Osteoblast (primary cell): ENCODE results near the gene CLEC16A. TPM values are rescaled to one million over a fixed set of nuclear protein-coding genes. Genes with fewer than 3 reads are reported as not detected.
"Not testable (repeated sequence)": the region's sequence is repeated elsewhere in the genome, so short reads cannot be mapped to it uniquely, and the experiment has no call there.

Experiments
- DNase-seq: peaks from one replicate; pipeline ENCODE4 v3.0.0; 2011; ENCODE audit warnings: low spot score, mixed read lengths; ENCODE audit not compliant: insufficient read length; ENCODE audit errors: missing footprints
- H2AFZ ChIP-seq: 2 replicates; pipeline ENCODE4 v1.6.0; 2011; ENCODE audit warnings: mild to moderate bottlenecking, low read length
- H3K27ac ChIP-seq: 2 replicates; pipeline ENCODE4 v1.5.1; 2011; ENCODE audit warnings: mild to moderate bottlenecking, low read depth, low read length, moderate library complexity
- H3K27me3 ChIP-seq: 2 replicates; pipeline ENCODE4 v1.6.0; 2012; ENCODE audit warnings: mild to moderate bottlenecking, control low read depth, inconsistent platforms, low read length, moderate library complexity; ENCODE audit not compliant: insufficient read depth
- H3K36me3 ChIP-seq: 2 replicates; pipeline ENCODE4 v1.5.1; 2011; ENCODE audit warnings: mild to moderate bottlenecking, low read length, control low read depth, moderate library complexity; ENCODE audit not compliant: insufficient read depth
- H3K4me1 ChIP-seq: 2 replicates; pipeline ENCODE4 v1.5.1; 2011; ENCODE audit warnings: mild to moderate bottlenecking, low read length, control low read depth, moderate library complexity; ENCODE audit not compliant: insufficient read depth
- H3K4me2 ChIP-seq: 2 replicates; pipeline ENCODE4 v1.6.0; 2011; ENCODE audit warnings: mild to moderate bottlenecking, low read length; ENCODE audit not compliant: insufficient read depth
- H3K4me3 ChIP-seq: fragments of 200-600 bp; sonication (generic); 3 replicates; pipeline ENCODE4 v1.5.1; 2012; ENCODE audit warnings: mild to moderate bottlenecking, low read length, inconsistent platforms; ENCODE audit not compliant: insufficient read depth
- H3K79me2 ChIP-seq: 2 replicates; pipeline ENCODE4 v1.6.0; 2012; ENCODE audit warnings: mild to moderate bottlenecking, low read length, control low read depth, inconsistent platforms; ENCODE audit not compliant: insufficient read depth
- H3K9me3 ChIP-seq: 2 replicates; pipeline ENCODE4 v1.5.1; 2011; ENCODE audit warnings: low read depth, low read length, control low read depth
- H4K20me1 ChIP-seq: 2 replicates; pipeline ENCODE4 v1.6.0; 2012; ENCODE audit warnings: mild to moderate bottlenecking, low read length, control low read depth; ENCODE audit not compliant: insufficient read depth
- CTCF ChIP-seq: IDR thresholded peaks from 2 replicates; pipeline ENCODE4 v1.5.1; 2011; ENCODE audit warnings: mild to moderate bottlenecking, low read depth, low read length, moderate library complexity; ENCODE audit errors: extremely low read depth
- total RNA-seq: library from RNA; depleted of rRNA; stranded (reverse); fragments of >200 nt; gene quantifications from 2 replicates; pipeline ENCODE4 v1.2.3, GENCODE V29; 2012

The CLEC16A gene
- total RNA-seq, 1 donor: 25.7 TPM

GRCh38 chr16:10926094-10926493 lies 18.3 kb upstream of the CLEC16A start:
- DNase-seq: no peak
- peaks cover 12% of the 10 kb centered on the region for H3K4me1 ChIP-seq
- TF ChIP-seq CTCF: no peak
- H4K20me1 ChIP-seq: peaks cover 22% of the 10 kb centered on the region
- H2AFZ ChIP-seq: no peak overlapping the region
- H3K9me3 ChIP-seq: no peaks in the 10 kb centered on the region
- peaks cover 30% of the 10 kb centered on the region for H3K36me3 ChIP-seq
- H3K27ac ChIP-seq: no peak overlapping the region
- H3K27me3 ChIP-seq: no peaks in the 10 kb centered on the region
- peaks cover 4% of the 10 kb centered on the region for H3K79me2 ChIP-seq
- H3K4me3 ChIP-seq: no peak overlapping the region
- no peak overlapping the region for H3K4me2 ChIP-seq

DNA sequence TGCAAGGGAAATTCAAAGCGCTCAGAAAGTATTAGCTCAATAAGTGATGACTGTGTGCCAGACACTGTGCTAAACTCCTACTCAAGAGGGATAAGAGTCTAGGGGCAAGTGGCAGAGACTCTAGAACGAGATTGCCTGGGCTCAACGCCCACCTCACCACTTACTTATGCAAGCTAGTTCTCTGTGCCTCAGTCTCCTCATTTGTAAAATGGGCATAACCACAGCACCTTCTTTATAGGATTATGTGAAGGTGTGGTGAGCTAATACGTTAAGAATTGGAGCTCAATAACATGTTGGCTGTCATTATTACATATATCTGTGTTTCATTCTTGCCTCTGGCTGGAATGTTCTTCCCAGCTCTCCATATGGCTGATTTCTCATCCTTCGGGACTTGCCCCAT lies 17.5 kb upstream of the CLEC16A start:
- Histone ChIP-seq H4K20me1 (peaks cover 23% of the 10 kb centered on the region), H3K27ac (no peak overlapping the region), H3K79me2 (peaks cover 5% of the 10 kb centered on the region), H3K4me2 (no peak overlapping the region), H3K9me3 (no peaks in the 10 kb centered on the region), H3K27me3 (no peaks in the 10 kb centered on the region), H2AFZ (no peak overlapping the region), H3K4me3 (no peak overlapping the region), H3K36me3 (peaks cover 31% of the 10 kb centered on the region), H3K4me1 (peaks cover 11% of the 10 kb centered on the region)
- no peak for TF ChIP-seq CTCF
- no peak for DNase-seq

DNA sequence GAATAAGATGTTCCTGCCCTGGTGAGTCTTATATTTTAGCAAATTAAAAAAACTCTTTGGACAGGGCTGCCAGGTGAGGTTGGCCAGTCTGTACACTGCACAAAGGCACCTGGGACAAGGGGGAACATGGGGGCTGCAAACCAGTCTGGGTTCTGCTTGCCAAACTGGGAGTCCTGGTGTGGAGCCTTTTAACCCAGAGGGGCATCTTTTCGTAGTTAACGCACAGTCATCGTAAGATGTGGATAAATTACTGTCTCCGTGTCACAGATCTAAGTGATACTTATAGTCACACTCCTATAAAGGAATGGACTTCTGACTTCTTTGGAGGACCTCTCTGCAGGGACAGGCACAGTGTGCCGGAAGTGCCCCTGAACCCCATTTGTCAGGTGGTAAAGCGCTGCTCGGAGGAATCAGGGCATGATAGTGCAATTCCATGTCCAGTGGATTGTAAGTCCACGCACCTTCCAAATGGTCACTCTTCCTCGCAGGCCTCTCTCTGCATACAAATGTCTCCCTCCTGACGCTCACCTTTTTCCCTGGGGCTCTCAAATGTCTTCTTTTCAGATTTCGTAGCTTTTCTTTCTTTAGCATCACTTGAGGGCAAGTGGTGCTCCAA lies 16.8 kb upstream of the CLEC16A start:
- Histone ChIP-seq H3K4me3 (no peak overlapping the region), H3K9me3 (no peaks in the 10 kb centered on the region), H3K27me3 (no peaks in the 10 kb centered on the region), H3K79me2 (peaks cover 10% of the 10 kb centered on the region), H3K4me1 (peaks cover 3% of the 10 kb centered on the region), H3K27ac (no peak overlapping the region), H3K4me2 (no peak overlapping the region), H4K20me1 (peaks cover 26% of the 10 kb centered on the region), H2AFZ (no peak overlapping the region), H3K36me3 (peaks cover 33% of the 10 kb centered on the region)
- no peak for DNase-seq
- no peak for TF ChIP-seq CTCF

DNA sequence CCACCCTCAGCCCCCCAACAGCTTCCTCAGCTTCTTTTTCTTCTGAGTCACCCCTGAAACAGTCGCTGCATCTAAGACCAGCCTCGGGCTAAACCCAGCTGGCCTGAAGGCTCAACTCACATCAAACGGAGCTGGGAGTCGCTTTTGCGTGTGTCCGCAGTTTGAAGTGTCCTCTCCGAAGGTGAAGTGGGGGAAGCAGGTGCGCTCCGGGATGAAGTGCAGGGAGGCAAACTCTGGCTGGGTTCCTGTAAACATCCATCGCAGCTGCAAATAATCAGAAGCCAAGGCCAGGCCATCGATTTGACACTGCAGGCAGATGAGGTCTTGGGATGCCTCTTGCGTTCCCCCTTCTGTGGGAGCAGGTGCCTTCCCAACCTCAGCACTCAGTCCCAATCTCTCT lies 15.3 kb upstream of the CLEC16A start:
- Histone ChIP-seq H3K79me2 (peaks cover 23% of the 10 kb centered on the region), H4K20me1 (peaks cover 40% of the 10 kb centered on the region), H3K36me3 (peaks cover 46% of the 10 kb centered on the region)
- not testable (repeated sequence) for H3K4me3 ChIP-seq, H3K4me1 ChIP-seq, H2AFZ ChIP-seq, DNase-seq, H3K4me2 ChIP-seq, H3K9me3 ChIP-seq, H3K27me3 ChIP-seq, H3K27ac ChIP-seq
